ENCODE results near the gene ZNF724. TPM values are rescaled to one million over a fixed set of nuclear protein-coding genes. Genes with fewer than 3 reads are reported as not detected.

The ZNF724 gene
- 0.26 to 1.2 TPM (median 0.67 TPM) in 5 replicates for total RNA-seq (2022; extraction: Qiagen RNA extraction; ENCODE audit: low read depth)

GRCh38 chr19:23249911-23250649 is at the start of gene ZNF724:
TSS of gene ZNF724 (minus strand) at chr19:23250394. CDS start at chr19:23250242, 152 bp downstream.

Other genes starting within 250 kb of the ZNF724 start
- not detected in 5 replicates for gene ZNF728, start 247.2 kb downstream of the ZNF724 start, total RNA-seq (2022; extraction: Qiagen RNA extraction; ENCODE audit: low read depth)
- not detected in 5 replicates for gene ZNF730, start 133.4 kb downstream of the ZNF724 start, total RNA-seq (2022; extraction: Qiagen RNA extraction; ENCODE audit: low read depth)
- 0.26 to 0.45 TPM (median 0.38 TPM) in 5 replicates for gene ZNF91, start 145.1 kb upstream of the ZNF724 start, total RNA-seq (2022; extraction: Qiagen RNA extraction; ENCODE audit: low read depth)

All from A549 treated with ZK216348 at 1 μM for 4 hours (cell line).